HG02981 (cell line): ENCODE data around the gene ACVR1B.
"Not testable (repeated sequence)": the region's sequence is repeated elsewhere in the genome, so short reads cannot be mapped to it uniquely, and the experiment has no call there.

Experiments
- ATAC-seq: cut with Tn5 transposase; IDR thresholded peaks from one replicate; pipeline ENCODE4 v1.9.1; 2021; ENCODE audit warnings: mild to moderate bottlenecking, moderate library complexity; ENCODE audit not compliant: unreplicated experiment

Gene ACVR1B

DNA sequence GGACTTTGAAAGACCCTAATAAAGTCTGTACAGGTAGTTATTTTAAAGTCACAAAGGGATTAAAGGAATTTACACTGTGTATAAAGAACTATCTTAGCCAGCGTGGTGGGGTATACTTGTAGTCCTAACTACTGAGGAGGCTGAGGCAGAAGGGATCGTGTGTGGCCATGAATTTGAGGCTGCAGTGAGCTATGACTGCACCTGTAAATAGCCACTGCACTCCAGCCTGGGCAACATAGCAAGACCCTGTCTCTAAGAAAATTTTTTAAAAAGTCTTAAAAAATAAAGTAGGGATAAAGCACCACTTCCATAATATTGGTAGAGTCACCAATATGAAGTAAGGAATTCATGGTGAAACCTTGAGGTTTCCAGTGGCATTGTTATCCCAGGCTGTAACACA lies 18.1 kb downstream of the ACVR1B start:
- ATAC-seq = no peak

DNA sequence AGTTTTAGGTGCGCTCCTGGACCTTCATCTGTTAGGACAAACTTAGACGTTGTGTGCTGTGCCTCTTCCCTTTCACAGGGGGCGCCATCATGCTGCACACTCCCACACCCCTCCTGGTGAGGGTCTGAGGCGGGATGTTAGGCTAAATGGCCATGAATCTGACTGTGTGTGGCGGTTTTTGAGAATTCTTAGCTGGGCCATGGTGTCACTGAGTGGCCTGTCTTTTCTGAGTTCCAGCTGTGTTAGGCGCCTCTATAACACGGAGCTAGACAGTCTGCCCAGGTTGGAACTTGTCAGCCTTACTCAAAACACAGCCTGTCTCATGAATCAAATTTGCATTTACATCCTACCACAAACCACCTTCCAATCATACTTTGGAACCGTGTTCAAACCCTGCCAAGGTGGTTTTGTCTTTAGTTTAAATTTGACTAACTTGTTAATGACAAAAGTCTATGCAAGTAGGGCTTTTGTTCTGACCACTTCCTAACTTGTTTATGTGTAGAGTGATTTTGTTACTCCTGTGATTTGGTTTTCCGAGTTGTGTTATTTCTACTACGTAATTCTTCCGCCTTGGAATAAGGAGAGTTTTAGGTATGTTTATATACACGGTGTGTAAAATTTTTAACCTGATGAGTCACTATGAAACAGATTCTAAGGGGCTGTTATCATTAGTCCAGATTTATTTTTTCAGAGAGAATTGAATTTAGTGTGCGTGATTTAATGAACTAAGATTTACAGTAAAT lies 19.6 kb downstream of the ACVR1B start:
- peak; percentile 93 for ATAC-seq

DNA sequence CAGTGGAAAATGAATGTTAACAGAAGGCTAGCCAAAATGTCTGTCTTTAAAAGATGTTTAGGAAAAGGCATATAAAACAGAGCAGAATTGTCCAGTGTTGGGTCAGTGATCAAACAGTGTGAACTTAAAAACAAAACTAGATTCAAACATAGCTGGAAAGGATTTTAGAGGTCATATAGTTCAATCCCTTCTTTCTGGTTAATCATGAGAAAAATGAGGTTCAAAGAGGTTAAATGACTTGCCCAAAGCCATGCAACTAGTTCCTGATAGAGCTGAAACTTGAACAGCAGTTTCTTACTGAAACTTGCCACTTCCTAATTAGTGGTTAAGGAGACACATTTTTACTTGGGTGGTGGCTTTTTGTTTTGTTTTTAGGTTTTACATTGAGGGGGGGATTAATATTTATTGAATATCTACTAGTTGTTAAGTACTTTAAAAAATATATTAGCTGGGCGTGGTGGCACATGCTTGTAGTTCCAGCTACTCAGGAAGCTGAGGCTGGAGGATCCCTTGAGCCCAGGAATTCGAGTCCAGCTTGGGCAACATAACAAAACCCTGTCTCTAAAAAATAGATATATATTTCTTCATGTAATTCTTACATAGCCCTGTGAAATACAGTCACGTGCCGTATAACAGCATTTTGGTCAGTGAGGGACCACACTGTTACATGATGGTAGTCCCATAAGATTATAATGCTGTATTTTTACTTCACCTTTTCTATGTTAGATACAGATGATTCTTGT lies 20.4 kb downstream of the ACVR1B start:
- ATAC-seq = peak; percentile 45

DNA sequence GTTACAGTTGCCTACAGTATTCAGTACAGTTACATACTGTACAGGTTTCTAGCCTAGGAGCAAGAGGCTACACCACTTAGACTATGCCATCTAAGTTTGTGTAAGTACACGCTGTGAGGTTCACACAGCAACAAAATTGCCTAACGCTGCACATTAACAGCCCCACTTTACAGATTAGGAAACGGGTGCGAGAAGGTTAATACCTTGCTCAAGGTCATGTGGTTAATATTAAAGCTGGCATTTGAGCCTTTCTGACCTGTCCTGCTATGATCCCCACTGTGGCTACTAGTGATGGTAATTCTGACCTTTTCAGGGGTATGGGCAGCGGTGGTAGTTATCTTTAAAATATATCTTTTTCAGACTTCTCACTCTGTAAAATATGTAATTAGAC lies 20.9 kb downstream of the ACVR1B start:
- no peak for ATAC-seq

DNA sequence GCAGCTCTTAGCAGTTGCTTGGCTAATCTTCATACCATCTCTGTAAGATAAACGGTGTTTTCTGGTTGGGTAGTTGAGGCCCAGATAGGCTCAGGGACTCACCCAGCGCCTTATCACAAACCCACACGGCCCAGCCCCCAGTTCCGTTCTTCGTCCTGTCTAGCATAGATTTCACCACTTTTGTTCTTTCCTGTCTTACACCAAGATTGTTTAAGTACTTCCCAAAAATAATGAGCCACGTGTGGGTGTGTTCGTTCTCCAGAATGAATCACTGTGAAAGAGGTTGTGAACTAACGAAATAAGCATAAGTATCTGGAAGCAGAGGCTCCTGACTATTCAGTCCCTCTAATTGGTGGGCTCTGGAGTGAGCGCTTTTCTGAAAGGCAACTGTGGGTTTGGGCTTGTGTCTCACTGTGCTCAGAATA lies 21.4 kb downstream of the ACVR1B start:
- ATAC-seq = no peak

DNA sequence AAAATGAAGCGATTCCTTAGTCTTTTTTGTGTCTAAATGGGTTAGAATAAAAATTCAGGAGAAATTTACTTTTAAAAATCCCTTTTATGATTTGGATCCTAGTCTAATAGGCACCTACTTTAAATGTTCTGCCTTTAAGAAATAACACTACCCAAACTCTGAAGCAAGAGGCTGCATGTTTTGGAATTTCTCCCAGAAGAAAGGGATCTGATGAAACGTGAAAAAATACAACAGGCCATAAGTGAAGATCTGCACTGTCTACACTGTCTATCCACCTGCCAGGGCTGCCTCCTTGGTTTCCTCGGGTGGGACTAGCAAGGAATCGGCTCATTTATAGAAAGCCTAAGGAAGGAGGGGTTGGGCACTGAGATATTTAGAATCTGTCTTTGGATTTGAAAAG lies 22.1 kb downstream of the ACVR1B start:
- ATAC-seq = no peak

DNA sequence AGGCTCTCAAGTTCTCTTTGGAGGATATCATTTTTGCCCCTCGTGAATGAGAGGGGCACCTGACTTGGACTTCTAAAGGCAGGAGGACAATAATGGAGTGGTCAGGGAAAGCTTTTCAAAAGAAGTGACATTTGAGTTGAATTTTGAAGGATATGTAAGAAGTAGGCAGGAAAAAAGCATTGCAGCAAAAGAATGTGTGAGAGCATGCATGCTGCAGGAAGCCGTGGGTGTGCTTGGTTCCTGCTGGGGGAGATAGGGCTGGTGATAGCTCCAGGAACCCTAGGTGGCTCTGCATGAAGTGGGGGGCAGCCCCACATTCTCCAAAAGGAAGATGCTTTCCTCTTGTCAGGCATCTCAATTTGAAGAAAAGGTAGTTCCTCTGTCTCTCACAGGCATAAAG lies 23.1 kb downstream of the ACVR1B start:
- ATAC-seq = no peak

DNA sequence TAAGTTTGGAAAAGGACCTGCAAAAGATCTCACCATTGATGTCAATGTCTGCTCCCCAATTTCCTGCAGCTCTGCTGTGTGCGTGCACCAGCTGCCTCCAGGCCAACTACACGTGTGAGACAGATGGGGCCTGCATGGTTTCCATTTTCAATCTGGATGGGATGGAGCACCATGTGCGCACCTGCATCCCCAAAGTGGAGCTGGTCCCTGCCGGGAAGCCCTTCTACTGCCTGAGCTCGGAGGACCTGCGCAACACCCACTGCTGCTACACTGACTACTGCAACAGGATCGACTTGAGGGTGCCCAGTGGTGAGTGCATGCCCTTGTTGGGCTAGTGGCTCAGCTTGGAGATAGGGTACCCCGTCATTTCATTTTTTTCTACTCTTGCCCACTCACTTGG lies 23.7 kb downstream of the ACVR1B start:
- no peak for ATAC-seq

DNA sequence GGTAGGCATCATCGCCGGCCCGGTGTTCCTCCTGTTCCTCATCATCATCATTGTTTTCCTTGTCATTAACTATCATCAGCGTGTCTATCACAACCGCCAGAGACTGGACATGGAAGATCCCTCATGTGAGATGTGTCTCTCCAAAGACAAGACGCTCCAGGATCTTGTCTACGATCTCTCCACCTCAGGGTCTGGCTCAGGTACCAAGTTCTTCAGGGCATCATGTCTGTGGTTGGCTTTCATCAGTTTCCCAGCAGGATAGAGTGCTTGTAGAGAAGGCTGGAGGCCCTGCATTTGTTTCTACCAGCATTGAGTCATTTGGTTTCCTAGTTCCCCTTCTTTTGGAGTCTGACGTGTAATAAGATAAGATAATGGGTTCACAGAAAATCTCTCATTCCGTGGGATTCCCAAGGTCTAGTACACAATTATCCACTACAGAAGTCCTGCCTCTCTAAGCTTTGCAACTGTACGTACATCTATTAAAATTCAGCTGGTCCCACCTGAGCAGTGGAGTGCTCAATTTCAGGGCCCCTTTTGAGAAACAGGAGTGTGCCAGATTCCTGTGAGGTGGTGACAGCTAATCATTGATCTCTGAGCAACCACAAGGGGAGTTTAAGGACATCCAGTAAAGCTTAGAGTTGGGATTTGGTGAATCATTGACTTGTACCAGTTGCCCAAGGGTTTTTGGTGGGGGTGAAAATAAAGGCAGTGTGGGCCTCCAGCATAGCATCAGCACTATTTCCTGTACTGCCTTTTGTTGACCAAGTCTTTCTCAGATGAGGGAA lies 25.1 kb downstream of the ACVR1B start:
- no peak for ATAC-seq

DNA sequence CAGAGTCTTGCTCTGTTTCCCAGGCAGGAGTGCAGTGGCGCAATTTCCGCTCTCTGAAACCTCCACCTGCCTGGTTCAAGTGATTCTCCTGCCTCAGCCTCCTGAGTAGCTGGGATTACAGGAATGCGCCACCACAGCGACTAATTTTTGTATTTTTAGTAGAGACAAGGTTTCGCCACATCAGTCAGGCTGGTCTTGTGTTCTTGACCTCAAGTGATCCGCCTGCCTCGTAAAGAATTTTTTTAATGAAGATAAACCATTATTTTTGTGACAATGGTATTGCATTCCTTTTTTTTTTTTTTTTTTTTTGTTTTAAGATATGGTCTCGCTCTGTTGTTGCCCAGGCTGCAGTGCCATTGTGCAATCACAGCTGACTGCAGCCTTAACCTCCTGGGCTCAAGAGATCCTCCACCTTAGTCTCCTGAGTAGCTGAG lies 25.8 kb downstream of the ACVR1B start:
- no peak for ATAC-seq

DNA sequence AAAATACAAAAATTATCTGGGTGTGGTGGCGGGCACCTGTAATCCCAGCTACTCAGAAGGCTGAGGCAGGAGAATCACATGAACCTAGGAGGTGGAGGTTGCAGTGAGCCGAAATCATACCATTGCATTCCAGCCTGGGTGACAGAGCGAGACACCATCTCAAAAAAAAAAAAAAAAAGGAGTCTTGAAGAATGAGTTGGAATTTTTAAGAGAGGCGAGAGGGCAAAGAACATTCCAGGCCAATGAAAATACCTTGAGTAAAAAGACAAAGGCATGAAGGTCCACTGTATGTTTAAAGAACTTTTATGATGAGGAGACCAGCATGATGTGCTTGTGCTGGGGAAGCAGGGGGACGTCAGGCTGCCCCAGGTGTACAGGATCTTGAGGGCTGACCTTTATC lies 27.8 kb downstream of the ACVR1B start:
- not testable (repeated sequence) for ATAC-seq

DNA sequence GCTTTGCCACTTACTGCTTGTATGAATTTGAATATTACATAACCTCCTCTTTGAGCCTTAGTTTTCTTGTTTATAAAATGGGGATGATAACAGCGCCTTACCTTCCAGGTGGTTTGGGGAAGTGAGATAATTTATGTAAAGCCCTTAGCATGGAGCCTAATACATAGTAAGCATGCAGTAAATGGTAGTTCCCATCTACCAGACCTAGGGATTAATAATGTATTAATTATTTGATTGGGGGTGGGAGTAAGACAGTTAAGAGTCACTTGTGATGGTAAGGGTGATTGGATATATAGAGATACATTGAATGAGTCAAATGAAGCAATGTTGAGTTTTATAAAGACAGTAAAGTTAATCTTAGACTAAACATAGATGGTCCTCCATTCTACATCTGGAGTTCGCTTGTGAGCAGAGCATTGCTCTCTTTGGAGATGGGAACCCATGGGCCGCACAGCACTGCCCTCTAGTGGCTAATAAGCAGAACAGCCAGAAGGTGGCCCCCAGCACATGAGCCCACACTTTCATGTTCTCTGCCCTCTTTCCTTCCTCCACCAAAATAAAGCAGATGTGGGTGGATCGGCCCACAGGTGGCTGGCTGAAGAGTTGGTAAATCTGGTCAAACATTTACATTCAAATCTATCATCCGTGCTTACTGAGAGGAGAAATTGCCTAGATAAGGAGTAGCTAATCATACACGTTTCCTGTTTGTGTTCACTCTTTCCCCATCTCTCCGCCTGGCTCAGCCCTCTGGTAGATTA lies 28.7 kb downstream of the ACVR1B start:
- ATAC-seq = peak; percentile 80

DNA sequence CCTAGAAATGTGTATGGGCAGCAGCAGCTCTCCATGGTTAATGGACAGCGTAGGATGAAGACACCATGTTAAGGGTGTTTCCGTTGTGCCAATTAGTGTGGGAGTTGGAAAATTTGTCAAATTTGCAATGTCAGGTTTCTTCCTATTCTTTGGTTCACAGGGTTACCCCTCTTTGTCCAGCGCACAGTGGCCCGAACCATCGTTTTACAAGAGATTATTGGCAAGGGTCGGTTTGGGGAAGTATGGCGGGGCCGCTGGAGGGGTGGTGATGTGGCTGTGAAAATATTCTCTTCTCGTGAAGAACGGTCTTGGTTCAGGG lies 29.3 kb downstream of the ACVR1B start:
- no peak for ATAC-seq

DNA sequence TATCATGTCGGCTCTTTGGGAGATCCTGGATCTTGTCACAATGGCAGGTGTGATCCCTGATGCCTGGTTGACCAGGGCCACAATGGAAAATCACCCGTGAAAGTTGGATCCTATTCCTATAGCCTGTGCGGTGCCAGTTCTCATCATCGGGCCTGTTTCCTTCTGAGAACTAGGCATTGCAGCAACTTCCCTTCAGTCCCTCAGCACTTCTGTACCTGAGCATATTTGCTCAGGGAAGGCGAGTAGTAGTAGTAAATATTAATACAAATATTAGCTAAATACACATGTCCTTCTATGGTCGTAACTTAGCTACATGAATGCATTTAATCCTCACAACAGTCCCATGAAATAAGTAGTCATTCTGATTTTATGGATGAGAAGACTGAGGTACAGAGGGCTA lies 33.2 kb downstream of the ACVR1B start:
- ATAC-seq = no peak

DNA sequence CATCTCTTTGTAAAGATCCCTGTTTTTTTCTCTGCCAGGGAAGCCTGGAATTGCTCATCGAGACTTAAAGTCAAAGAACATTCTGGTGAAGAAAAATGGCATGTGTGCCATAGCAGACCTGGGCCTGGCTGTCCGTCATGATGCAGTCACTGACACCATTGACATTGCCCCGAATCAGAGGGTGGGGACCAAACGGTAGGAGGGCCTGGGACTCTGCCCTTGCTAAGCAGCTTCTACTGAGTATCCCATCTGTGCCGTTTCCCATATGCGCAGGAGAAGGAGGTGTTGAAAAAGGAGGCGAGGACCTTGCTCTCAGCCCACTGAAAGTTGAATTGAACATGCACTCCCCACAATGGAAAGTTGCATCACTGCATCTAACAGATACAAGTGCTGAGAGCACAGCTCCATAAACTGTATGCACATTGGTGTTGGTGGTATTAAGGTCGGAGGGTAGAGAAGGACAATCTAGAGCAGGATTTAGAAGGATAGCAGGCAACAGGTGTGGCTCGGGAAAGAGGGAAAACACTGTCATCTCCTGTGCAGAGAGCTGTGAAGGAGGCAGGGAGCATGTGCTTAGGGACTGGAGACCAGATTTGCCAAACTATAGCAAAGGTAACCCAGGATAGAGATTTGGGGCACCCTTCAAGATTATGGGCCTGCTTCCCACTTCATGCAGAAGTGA lies 33.8 kb downstream of the ACVR1B start:
- no peak for ATAC-seq

DNA sequence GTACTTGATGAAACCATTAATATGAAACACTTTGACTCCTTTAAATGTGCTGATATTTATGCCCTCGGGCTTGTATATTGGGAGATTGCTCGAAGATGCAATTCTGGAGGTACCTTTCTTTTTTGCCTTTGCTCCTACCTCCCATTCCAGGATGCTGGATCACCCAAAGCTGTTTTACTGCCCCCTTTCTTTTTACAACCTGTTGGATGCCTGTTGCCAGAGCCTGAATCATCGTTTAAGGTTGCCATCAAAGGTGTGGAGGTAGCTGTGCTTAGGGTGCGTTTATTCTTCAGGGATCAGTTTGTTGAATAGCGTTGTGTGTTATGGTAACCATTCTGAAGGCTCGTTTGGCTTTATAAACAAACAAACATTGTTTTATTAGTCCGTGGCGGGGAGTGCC lies 35.3 kb downstream of the ACVR1B start:
- ATAC-seq = no peak

DNA sequence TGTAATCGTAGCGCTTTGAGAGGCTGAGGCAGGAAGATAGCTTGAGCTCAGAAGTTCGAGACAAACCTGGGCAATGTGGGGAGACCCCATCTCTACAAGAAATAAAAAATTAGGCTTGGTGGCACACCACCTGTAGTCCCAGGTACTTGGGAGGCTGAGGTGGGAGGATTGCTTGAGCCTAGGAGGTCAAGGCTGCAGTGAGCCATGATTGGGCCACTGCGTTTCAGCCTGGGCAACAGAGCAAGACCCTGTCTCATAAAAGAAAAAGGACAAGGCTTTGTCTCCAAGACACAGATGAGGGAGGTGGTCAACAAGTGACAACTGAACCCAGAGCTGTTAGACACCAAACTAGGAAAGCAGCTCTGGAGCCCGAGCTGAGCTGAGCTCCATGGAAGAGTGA lies 40.7 kb downstream of the ACVR1B start:
- no peak for ATAC-seq

DNA sequence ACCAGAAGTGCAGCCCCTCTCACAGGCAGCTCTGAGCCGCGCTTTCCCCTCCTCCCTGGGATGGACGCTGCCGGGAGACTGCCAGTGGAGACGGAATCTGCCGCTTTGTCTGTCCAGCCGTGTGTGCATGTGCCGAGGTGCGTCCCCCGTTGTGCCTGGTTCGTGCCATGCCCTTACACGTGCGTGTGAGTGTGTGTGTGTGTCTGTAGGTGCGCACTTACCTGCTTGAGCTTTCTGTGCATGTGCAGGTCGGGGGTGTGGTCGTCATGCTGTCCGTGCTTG lies 43.0 kb downstream of the ACVR1B start:
- ATAC-seq = no peak

DNA sequence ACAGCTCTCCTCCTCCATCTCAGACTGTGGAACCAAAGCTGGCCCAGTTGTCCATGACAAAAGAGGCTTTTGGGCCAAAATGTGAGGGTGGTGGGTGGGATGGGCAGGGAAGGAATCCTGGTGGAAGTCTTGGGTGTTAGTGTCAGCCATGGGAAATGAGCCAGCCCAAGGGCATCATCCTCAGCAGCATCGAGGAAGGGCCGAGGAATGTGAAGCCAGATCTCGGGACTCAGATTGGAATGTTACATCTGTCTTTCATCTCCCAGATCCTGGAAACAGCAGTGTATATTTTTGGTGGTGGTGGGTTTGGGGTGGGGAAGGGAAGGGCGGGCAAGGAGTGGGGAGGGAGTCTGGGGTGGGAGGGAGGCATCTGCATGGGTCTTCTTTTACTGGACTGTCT lies 43.5 kb downstream of the ACVR1B start:
- ATAC-seq = no peak

DNA sequence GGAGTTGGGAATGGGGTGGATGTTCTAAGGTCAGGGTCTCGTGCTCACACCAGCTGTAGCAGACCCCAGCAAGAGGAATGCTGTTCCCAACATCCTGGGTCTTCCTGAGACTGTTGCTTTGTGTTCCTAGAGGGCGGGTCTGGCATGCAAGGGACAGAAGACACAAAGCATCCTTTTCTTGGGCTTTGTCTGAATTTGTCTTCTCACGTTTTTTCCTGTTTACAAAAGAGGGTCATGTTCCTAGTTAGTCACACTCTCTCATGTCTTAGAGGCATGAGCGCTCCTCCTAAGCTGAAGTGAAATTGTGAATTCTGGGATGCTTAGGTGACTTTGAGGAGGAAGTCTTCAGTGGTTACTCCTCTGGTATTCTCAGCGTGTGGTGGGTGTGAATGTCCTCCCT lies 45.6 kb downstream of the ACVR1B start:
- no peak for ATAC-seq

DNA sequence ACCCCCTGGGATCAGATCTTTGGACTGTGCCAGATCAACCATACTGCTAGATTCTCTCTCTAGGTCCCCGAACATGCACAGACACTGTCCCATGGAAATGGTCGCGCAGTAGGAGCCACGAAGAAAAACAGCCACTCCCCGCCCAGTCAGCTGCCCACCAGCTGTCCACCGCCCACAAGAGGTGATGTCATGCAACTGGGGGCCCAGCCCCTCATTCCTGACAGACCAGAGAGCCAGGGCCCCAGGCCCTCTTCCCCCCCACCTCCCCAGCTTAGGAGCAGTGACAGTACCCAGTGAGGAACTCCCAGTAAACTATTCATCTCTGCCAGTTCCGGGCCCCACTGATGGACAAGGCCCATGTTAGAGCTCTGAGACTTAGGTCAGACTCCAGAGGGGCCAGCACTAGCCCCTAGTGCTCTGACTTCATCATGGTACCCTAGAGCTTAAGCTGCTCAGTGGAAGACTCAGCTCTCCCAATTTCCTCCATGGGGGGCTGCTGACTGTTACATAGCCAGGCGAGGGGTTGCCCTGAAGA lies 51.6 kb downstream of the ACVR1B start:
- no peak for ATAC-seq
